Medulla oblongata (tissue), 1 donor: Measurements from ENCODE around the gene NGEF.
"Not testable (repeated sequence)": the region's sequence is repeated elsewhere in the genome, so short reads cannot be mapped to it uniquely, and the experiment has no call there.

ENCODE experiments used
- DNase-seq: peaks from one replicate; pipeline ENCODE4 v3.0.0-alpha.2; 2015; ENCODE audit errors: extremely low spot score

The NGEF gene

GRCh38 chr2:233013027-233013461 lies at the start of gene NGEF:
NGEF (minus strand) TSS chr2:233013256; CDS start chr2:232974890, 38,366 bp downstream.
- no peak for DNase-seq

- DNase-seq, result no peak
Observed at GRCh38 chr2:233062451-233062850, 49.4 kb upstream of the NGEF start.

- DNase-seq, result peak; percentile 46
Observed at GRCh38 chr2:233061591-233062450, 48.8 kb upstream of the NGEF start.

- DNase-seq, result no peak
Observed at GRCh38 chr2:233060980-233061590, 48.0 kb upstream of the NGEF start.

- no peak for DNase-seq
Observed at GRCh38 chr2:233060501-233060979, 47.5 kb upstream of the NGEF start.

GRCh38 chr2:233059797-233060500 lies 46.9 kb upstream of the NGEF start, which contains the start of gene INPP5D:
INPP5D (plus strand) TSS chr2:233060342; CDS start chr2:233060479, 137 bp downstream.
- DNase-seq, result peak; percentile 76

GRCh38 chr2:233059547-233059796 lies 46.4 kb upstream of the NGEF start:
- no peak for DNase-seq

- DNase-seq, result no peak
Observed at GRCh38 chr2:233058717-233059546, 45.9 kb upstream of the NGEF start.

GRCh38 chr2:233056961-233057605 lies 44.0 kb upstream of the NGEF start:
- no peak for DNase-seq

- no peak for DNase-seq
Observed at GRCh38 chr2:233055362-233055761, 42.3 kb upstream of the NGEF start.

- DNase-seq, result peak; percentile 64
Observed at GRCh38 chr2:233053928-233054784, 41.1 kb upstream of the NGEF start.

GRCh38 chr2:233052517-233052916 lies 39.5 kb upstream of the NGEF start:
- not testable (repeated sequence) for DNase-seq

GRCh38 chr2:233051241-233052149 lies 38.4 kb upstream of the NGEF start:
- no peak for DNase-seq

GRCh38 chr2:233049194-233049761 lies 36.2 kb upstream of the NGEF start:
- no peak for DNase-seq

GRCh38 chr2:233048569-233049193 lies 35.6 kb upstream of the NGEF start:
- no peak for DNase-seq

- no peak for DNase-seq
Observed at GRCh38 chr2:233047667-233048066, 34.6 kb upstream of the NGEF start.

- no peak for DNase-seq
Observed at GRCh38 chr2:233047206-233047605, 34.1 kb upstream of the NGEF start.

GRCh38 chr2:233044974-233045605 lies 32.0 kb upstream of the NGEF start:
- no peak for DNase-seq
